Activated CD8-positive, alpha-beta memory T cell treated with anti-CD3 and anti-CD28 coated beads for 36 hours (primary cell): ENCODE data around the gene CWF19L2. TPM values are rescaled to one million over a fixed set of nuclear protein-coding genes. Genes with fewer than 3 reads are reported as not detected.
"Not testable (repeated sequence)": the region's sequence is repeated elsewhere in the genome, so short reads cannot be mapped to it uniquely, and the experiment has no call there.

Experiments
- CTCF ChIA-PET: fragments of 350-600 bp; sonication (Branson Sonifier 250); formaldehyde crosslinking; loops from one replicate; lab custom pipeline; 2021; ENCODE audit warnings: antibody characterized with exemption; lab: Charles Lee
- POLR2A ChIA-PET: fragments of 350-600 bp; sonication (Branson Sonifier 250); formaldehyde crosslinking; loops from one replicate; lab custom pipeline; 2021; ENCODE audit warnings: antibody characterized with exemption; lab: Charles Lee
- total RNA-seq, 2 experiments: library from RNA; stranded (reverse); gene quantifications; one replicate each; pipeline ENCODE4 v1.2.3, GENCODE V29; 2021

The CWF19L2 gene
- total RNA-seq, 2 experiments from 2014 or later = 13.3 to 13.9 TPM

GRCh38 chr11:107442715-107443215 is 14.9 kb downstream of the CWF19L2 start:
- POLR2A ChIA-PET = no interaction called here
- CTCF ChIA-PET = no interaction called here

- POLR2A ChIA-PET = no interaction called here
- CTCF ChIA-PET = no interaction called here
These were observed 17.9 kb downstream of the CWF19L2 start for GRCh38 chr11:107439586-107440167.

GRCh38 chr11:107438148-107438547 is 19.5 kb downstream of the CWF19L2 start:
- ChIA-PET CTCF (no interaction called here), POLR2A (no interaction called here)

- POLR2A ChIA-PET = no interaction called here
These were observed 27.1 kb downstream of the CWF19L2 start for GRCh38 chr11:107430525-107430924.

GRCh38 chr11:107427569-107428180 is 29.9 kb downstream of the CWF19L2 start:
- ChIA-PET POLR2A (no interaction called here), CTCF (no interaction called here)

More at GRCh38 chr11:107430525-107430924, 27.1 kb downstream of the CWF19L2 start:
- CTCF ChIA-PET = no interaction called here

- POLR2A ChIA-PET = no interaction called here
- CTCF ChIA-PET = no interaction called here
These were observed 44.3 kb downstream of the CWF19L2 start for GRCh38 chr11:107413352-107413751.

GRCh38 chr11:107408762-107409211 is 48.8 kb downstream of the CWF19L2 start:
- ChIA-PET POLR2A (no interaction called here), CTCF (no interaction called here)

- ChIA-PET CTCF (no interaction called here), POLR2A (no interaction called here)
These were observed 52.4 kb downstream of the CWF19L2 start for GRCh38 chr11:107405260-107405659.

- POLR2A ChIA-PET, CTCF ChIA-PET: not testable (repeated sequence)
These were observed 56.5 kb downstream of the CWF19L2 start for GRCh38 chr11:107401131-107401530.

GRCh38 chr11:107397357-107397756 is 60.3 kb downstream of the CWF19L2 start:
- POLR2A ChIA-PET = no interaction called here

GRCh38 chr11:107392611-107393010 is 65.0 kb downstream of the CWF19L2 start:
- ChIA-PET POLR2A (no interaction called here), CTCF (no interaction called here)

More at GRCh38 chr11:107397357-107397756, 60.3 kb downstream of the CWF19L2 start:
- CTCF ChIA-PET = no interaction called here

- POLR2A ChIA-PET, CTCF ChIA-PET: not testable (repeated sequence)
These were observed 66.9 kb downstream of the CWF19L2 start for GRCh38 chr11:107390701-107391100.

GRCh38 chr11:107387666-107388065 is 70.0 kb downstream of the CWF19L2 start:
- ChIA-PET CTCF (no interaction called here), POLR2A (no interaction called here)

GRCh38 chr11:107385361-107385981 is 72.2 kb downstream of the CWF19L2 start:
- CTCF ChIA-PET = no interaction called here
- POLR2A ChIA-PET = interaction anchor here (0.6 kb wide), 1 partner anchor 82 kb away, joined by 3 read pairs; no protein-coding TSS in a partner anchor

- POLR2A ChIA-PET = no interaction called here
- CTCF ChIA-PET = no interaction called here
These were observed 73.3 kb downstream of the CWF19L2 start for GRCh38 chr11:107384144-107384852.

- CTCF ChIA-PET = no interaction called here
These were observed 85.2 kb downstream of the CWF19L2 start for GRCh38 chr11:107372439-107372838.

GRCh38 chr11:107370390-107370789 is 87.2 kb downstream of the CWF19L2 start:
- POLR2A ChIA-PET = no interaction called here
- CTCF ChIA-PET = interaction anchor here (0.6 kb wide), 1 partner anchor 79 kb away, joined by 3 read pairs; no protein-coding TSS in a partner anchor

More at GRCh38 chr11:107372439-107372838, 85.2 kb downstream of the CWF19L2 start:
- POLR2A ChIA-PET = no interaction called here

- CTCF ChIA-PET = no interaction called here
- POLR2A ChIA-PET = no interaction called here
These were observed 97.9 kb downstream of the CWF19L2 start for GRCh38 chr11:107359701-107360100.

GRCh38 chr11:107357877-107358276 is 99.7 kb downstream of the CWF19L2 start:
- CTCF ChIA-PET = no interaction called here

GRCh38 chr11:107354780-107355179 is 102.8 kb downstream of the CWF19L2 start:
- CTCF ChIA-PET = no interaction called here
- POLR2A ChIA-PET = no interaction called here

More at GRCh38 chr11:107357877-107358276, 99.7 kb downstream of the CWF19L2 start:
- POLR2A ChIA-PET = no interaction called here
